K562 (cell line): ENCODE data around the gene ATP6V0A4.

Experiments used
- BDP1 ChIP-seq: IDR thresholded peaks from 3 replicates; pipeline ENCODE4 v1.6.1; 2011; ENCODE audit not compliant: insufficient read length, insufficient read depth
- TARDBP ChIP-seq: fragments of 450-650 bp; IDR thresholded peaks from 2 replicates; pipeline ENCODE4 v1.6.1; 2016

DNA sequence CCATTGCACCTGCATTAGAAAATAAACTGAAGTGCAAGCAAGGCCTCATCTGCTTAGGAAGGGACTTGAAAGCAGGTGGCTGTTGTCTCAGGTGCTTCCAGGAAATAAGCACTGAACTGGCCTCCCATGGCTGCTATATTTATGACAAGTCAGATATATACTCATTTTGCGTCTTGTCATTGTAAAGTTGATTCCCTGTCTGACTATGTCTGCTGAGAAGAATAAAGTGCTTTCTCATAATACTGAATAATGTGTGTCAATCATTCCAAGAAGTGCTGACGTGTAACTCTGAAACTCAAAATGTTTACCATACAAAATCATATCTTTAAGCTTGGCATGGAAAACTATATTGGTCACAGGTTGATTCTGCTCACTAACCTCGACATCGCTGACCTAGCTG is 51.9 kb downstream of the ATP6V0A4 start:
- TF ChIP-seq BDP1 (no peak), TARDBP (no peak)
